T follicular helper cell (primary cell): ENCODE results near the gene SP1.

Experiments used
- DNase-seq: peaks from one replicate; pipeline ENCODE4 v3.0.0-alpha.2; 2020; ENCODE audit warnings: low read depth

Gene SP1

DNA sequence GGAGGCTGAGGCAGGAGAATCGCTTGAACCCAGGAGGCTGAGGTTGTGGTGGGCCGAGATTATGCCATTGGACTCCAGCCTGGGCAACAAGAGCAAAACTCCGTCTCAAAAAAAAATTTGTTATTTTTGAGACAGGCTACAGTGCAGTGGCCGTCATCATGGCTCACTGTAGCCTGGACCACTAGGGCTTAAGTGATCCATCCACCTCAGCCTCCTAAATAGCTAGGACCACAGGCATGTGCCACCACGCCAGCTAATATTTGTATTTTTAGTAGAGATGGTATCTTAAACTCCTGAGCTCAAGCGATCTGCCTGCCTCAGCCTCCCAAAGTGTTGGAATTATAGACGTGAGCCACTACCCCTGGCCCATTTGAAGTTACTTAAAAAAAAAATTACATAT lies 71.0 kb downstream of the SP1 start:
- no peak for DNase-seq

DNA sequence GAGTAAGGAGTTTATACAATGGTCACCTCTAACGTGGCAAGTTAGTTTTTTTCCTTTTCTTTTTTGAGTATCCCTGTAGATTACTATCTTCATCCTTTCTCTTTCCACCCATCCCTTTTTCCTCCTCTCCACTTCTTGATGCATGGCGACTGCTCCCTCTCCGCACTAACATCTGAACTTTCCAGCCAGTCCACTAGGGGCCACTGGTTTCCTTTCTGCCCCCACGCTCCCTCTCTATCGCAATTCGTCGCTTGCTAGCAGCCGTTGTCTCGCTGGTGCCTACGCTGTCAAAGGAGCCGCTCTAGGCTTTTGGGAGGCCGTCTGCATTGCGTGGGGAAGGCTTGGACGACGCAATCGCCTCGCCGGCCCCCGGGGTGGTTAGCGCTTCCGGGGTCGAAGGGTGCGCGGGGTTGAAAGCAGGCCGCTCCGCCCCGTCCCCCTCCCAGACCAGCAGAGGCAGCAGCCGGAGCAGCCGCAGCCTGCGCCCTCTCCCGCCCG lies 71.7 kb downstream of the SP1 start, which contains the start of gene PCBP2:
Gene PCBP2, plus strand, starts transcription at position 442 of the 498 bp plus-strand sequence. CDS start 2,699 bp downstream, outside the sequence.
- DNase-seq = peak; percentile 96

DNA sequence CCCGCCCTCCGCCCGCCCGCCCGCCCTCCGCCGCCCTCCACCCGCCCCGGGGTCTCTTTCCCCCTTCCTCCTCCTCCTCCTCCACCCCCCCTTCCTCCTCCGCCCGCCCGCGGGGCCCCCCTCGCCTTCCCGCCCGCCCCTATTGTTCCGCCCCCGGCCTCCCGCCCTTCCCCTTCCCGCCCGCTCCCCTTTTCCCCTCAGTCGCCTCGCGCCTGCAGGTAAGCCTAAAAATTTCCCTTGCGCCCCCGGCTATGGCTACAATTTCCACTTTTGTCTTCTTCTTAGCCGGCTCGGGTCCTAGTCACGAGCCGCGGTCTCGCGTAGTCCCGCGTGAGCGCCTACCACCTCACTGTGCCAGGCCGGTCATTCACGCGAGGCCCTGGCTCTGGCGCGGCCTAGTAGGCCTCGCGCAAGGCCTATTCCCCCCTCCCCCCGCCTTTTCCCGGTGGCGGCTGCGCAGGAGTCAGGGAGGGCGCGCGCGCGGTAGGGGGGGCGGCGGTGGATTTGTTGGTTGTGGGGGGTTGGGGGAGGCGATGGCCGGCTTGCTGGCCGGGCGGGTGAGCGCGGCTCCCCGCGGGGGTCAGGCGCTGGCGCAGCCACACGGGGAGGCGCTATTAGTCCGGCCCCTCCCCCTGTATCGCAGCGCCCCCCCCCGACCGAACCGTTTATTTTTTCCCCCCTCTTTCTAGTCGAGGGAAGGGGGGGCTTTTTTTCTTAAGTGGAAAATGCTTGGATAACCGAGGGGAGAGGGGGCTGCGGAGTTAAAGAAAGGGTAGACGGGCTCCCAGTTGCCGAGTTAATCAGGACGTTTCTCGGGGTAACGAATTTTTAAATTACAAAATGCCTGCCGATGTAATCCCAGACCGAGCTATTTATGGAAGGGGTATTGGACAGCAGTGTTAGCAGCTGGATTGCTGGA lies 72.4 kb downstream of the SP1 start:
- DNase-seq = peak; percentile 72

DNA sequence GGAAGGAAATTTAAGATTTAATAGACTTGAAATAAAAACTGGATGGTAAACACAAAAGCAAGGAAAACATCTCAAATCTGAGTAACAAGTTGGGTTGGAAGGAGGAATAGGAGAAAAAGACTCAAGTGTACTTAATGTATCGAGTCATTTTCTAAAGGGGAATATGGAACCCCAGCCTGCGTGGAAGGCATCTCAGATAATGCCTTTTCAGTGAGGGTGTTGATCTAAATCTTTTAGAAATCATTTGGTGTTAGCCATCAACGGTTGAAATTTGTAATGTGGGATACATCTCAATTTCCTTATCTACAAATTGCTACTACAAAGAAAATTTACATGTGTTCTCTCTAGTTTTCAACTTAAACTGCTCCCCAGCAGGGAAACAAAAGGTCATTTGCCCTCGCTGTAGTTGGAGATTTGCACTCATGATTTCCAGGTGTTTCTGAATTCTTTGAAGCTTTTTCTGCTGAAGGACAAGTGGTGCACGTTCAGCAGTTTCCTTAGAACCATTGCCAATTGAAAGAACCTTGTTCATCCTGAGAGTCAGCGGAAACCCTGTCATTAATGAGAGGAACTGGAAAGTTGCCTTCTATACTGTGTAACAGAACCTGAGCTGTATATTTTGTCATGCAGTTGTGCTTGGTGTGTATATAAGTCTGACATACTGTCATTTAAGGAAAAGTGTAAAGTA lies 74.1 kb downstream of the SP1 start:
- no peak for DNase-seq

DNA sequence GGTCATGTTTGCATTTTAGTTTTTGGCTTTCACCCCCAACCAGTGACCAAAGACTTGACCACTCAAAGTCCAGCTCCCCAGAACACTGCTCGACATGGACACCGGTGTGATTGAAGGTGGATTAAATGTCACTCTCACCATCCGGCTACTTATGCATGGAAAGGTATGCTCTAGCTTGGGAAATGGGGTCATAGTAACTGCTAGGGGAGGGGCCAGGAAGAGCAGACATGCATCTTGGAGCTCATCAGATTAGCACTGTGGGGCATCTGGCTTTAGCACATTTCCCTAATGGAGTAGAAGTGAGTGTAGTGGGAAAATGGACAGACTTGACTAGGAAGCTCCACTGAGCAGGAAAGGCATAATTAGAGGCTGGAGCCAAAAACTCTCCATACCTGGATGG lies 74.7 kb downstream of the SP1 start:
- DNase-seq = no peak

DNA sequence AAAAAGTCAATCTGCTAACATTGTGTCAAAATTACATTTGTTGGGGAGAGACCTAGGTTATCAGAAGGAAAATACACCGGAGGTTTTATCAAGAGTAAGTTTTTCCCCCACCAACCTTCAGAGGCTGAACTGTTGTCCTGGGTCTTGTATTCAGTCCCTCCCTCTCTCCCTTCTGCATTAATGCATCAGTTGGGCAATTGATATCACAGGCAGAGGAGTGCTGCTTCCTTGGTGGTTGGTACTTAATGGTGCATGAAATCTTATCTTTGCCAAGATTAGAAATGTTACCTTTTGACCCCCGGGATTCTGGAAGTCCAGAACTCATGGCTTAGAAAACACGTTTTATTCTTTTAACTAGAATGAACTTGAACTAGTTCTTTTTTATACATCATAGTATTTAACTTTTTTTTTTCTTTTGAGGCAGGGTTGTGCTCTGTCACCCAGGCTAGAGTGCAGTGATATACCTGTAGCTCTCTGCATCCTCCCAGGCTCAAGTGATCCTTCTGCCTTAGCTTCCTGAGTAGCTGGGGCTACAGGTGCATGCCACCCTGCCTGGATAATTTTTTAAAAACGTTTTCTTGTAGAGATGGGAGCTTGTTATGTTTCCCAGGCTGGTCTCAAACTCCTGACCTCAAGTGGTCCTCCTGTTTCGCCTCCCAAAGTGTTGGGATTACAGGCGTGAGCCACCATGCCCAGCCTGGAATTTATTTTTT lies 76.8 kb downstream of the SP1 start:
- no peak for DNase-seq

DNA sequence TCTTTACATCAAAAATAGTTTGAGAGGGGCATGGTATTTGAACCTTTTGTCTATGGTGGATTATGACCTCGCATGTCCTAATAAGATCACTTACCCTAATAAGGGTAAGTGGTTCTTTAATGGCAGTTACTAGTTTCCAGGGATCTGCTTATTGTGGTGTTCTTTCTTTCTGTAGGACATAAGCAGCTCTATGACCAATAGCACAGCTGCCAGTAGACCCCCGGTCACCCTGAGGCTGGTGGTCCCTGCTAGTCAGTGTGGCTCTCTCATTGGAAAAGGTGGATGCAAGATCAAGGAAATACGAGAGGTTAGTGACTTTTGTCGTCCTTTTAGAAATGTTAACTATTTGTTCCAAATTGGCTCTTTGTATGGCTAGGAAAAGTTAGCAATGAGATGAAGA lies 79.1 kb downstream of the SP1 start:
- DNase-seq = no peak

DNA sequence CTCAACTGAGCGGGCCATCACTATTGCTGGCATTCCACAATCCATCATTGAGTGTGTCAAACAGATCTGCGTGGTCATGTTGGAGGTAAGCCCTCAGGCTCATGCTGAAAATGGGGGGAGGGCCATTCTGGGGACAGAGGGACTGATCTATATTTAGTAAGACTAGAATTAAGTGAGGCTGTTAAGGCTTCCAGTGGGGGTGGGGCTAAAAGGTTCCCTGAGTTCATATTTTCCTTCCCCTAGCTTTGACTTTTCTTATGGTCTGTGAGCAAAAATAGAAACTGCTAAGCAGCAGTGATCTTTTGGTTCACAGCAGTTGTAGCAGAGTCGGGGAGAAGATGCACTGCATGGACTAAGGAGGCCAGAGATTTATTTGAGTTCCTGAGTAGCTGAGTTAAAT lies 81.1 kb downstream of the SP1 start:
- no peak for DNase-seq

DNA sequence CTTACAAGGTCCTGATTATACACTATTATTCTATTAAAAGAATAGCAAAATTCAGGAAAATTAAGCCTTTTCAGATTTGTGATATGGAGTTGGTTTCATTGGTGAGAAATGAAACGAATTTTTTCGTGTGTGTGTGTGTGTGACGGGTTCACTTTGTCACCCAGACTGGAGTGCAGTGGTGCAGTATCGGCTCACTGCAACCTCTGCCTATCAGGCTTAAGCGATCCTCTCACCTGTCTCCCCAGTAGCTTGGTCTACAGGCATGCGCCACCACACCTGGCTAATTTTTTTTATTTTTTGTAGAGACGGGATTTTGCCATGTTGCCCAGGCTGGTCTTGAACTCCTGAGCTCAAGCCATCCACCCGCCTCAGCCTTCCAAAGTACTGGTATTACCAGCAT lies 81.6 kb downstream of the SP1 start:
- no peak for DNase-seq

DNA sequence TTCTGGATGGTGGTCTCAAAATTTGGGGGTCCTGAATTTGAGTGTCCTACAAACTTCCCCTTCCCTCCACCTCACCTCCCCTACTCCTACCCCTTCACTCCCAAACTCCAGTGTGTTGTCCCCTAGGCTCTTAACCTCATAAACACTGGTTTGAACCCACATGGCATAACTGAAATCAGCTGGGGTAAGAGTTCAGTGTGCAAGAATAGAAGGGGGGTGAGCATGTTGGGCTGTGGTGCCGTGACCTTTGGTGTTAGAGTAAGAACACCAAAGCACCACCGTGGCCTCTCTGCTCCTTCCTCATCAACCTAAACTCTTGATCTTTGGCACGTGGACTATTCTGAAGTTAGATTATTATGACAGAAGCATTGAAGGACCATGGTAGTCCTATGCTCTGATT lies 83.0 kb downstream of the SP1 start:
- no peak for DNase-seq

DNA sequence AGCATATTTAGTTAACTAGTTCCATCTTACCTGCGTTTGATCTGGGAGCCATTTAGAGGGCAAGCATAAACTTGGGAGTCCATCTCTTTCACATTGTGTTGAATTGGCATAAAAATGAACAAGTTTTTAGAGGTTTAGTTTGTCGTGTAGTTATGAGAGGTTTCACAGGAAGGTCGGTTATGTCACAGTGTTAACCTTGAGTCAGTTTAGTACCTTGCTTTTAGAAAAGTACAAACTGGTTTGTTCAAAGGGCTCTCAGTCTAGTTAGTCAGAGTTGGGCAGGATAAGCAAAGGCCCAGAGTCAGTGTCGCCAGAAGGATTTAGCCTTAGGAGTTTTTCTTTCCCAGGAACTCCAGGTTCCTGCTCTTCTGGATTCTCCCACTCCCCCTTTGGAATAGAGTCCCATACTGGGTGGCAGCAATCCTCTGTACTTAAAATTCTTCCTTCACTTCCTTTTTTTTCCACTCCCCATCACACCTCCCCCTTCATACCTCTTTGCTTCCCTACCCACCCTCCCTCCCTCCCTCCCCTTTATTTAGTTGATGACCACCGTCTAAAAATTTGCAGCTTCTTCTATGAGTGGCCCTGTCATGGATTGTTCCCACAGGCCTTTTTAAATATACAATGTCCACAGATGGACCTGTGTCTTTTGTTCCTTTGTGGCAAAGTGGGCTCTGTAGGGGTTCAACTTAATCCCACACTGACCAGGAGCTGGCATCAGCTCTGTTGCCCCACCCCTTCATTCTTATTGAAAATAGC lies 84.0 kb downstream of the SP1 start:
- no peak for DNase-seq

DNA sequence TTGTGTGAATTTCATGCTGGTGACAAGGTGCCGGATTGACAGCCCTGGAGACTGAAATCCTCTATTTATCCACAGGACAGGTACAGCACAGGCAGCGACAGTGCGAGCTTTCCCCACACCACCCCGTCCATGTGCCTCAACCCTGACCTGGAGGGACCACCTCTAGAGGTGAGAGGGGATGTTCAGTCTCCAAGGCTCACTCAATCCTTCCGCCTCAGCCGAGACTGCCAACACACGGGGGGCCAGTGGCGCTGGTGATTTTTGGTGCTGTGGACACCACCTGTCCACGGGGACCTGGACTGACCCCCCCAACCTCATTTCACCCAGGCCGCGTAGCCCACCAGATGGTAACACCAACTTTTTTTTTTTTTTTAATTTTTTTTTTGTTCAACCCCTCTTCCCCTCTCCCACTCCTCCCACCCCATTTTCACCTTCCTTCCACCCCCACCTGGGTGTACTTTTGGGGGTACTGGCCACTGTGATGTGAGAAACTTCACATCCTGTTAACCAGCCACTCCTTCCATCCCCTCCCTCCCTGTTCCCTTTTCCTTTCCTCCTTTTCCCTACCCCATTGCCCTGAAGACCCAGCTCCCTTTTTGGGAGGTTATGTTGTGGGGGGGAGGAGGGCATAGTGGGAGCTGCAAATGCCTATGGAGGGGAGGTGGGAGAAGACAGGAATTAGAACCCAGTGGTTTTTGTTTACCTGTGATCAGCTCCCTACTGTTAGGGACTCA lies 84.9 kb downstream of the SP1 start:
- no peak for DNase-seq

DNA sequence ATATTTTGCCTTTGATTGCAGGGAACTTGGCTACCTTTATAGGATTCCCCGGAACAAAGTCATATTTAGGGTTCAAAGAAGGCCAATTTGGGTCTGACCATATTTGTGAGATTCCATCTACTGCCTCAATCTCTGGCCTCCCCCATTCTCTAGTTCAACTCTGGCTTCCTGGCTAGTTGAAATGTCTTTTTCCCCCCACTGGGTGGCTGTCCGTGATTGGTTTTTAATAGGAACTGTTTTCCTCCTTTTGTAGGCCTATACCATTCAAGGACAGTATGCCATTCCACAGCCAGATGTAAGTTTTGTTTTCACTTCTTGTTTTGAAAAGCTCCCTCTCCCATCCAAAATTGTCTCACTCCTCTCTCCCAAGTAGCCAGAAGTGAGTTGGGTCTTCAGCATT lies 85.7 kb downstream of the SP1 start:
- DNase-seq = no peak
